AG04450 (cell line): ENCODE results near the gene SEC16B. TPM values are rescaled to one million over a fixed set of nuclear protein-coding genes. Genes with fewer than 3 reads are reported as not detected.

ENCODE experiments used
- CTCF ChIA-PET: fragments of 300-600, 350-600 bp; formaldehyde crosslinking; extraction: SDS; loops from one replicate; lab custom pipeline; 2022; ENCODE audit warnings: antibody characterized with exemption, inconsistent platforms; lab: Charles Lee
- POLR2A ChIA-PET: fragments of 350-600 bp; formaldehyde crosslinking; extraction: SDS; loops from one replicate; lab custom pipeline; 2021; ENCODE audit warnings: antibody characterized with exemption, inconsistent platforms; lab: Yijun Ruan, JAX
- DNase-seq: peaks from one replicate; pipeline ENCODE4 v3.0.0-alpha.2; 2011; ENCODE audit warnings: low read depth, low spot score
- H3K27ac ChIP-seq: one replicate; pipeline ENCODE4 v1.5.1; 2012; ENCODE audit warnings: low read depth, low read length, control low read depth
- H3K27me3 ChIP-seq: one replicate; pipeline ENCODE4 v1.6.0; 2012; ENCODE audit warnings: low read length; ENCODE audit not compliant: control insufficient read depth, insufficient read depth
- H3K4me3 ChIP-seq: 2 replicates; pipeline ENCODE4 v1.5.1; 2011; ENCODE audit warnings: mild to moderate bottlenecking, low read depth, low read length, control low read depth
- H3K9me3 ChIP-seq: 2 replicates; pipeline ENCODE4 v1.5.1; 2012; ENCODE audit warnings: low read length; ENCODE audit not compliant: control insufficient read depth, insufficient read depth
- polyA plus RNA-seq: library from polyadenylated mRNA; depleted of rRNA; stranded (reverse); fragments of >200 nt; gene quantifications from 2 replicates; pipeline ENCODE4 v1.2.3, GENCODE V29; 2011
- TF ChIP-seq, protein P1 (sequence below): IDR thresholded peaks from 2 replicates; pipeline ENCODE4 v1.5.1; 2011; ENCODE audit warnings: low read depth, low read length, control low read depth, inconsistent platforms

SEC16B gene
- polyA plus RNA-seq, 1 experiment = 4.0 TPM

DNA sequence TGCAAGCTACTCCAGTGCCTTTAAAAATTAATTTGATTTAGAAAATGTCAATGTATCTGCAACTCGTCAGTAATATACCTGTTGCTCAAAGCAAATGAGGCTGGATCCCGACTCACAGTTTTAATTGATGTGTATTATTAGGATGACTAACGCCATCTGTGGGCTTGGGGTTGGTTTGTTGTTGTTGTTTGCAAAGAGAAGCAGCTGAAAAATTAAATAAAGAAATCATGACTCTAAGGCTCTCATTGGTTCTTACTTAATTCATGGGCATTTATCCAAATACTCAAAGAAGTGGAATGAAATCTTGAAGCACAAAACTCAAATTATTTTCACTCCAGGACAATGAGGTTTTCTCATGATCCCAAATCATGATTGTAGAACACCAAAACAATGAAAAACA is 46.4 kb downstream of the SEC16B start:
- no peak overlapping the region for H3K4me3 ChIP-seq
- CTCF ChIA-PET = interaction anchor here (4.3 kb wide), 1 partner anchor 8 kb away, joined by 30 read pairs; no protein-coding TSS in a partner anchor
- POLR2A ChIA-PET = interaction anchor here (0.6 kb wide), 1 partner anchor 1114 kb away, joined by 4 read pairs; no protein-coding TSS in a partner anchor
- no peak for DNase-seq
- no peaks in the 10 kb centered on the region for H3K9me3 ChIP-seq
- TF ChIP-seq, protein P1, sequence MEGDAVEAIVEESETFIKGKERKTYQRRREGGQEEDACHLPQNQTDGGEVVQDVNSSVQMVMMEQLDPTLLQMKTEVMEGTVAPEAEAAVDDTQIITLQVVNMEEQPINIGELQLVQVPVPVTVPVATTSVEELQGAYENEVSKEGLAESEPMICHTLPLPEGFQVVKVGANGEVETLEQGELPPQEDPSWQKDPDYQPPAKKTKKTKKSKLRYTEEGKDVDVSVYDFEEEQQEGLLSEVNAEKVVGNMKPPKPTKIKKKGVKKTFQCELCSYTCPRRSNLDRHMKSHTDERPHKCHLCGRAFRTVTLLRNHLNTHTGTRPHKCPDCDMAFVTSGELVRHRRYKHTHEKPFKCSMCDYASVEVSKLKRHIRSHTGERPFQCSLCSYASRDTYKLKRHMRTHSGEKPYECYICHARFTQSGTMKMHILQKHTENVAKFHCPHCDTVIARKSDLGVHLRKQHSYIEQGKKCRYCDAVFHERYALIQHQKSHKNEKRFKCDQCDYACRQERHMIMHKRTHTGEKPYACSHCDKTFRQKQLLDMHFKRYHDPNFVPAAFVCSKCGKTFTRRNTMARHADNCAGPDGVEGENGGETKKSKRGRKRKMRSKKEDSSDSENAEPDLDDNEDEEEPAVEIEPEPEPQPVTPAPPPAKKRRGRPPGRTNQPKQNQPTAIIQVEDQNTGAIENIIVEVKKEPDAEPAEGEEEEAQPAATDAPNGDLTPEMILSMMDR = no peak
- H3K27ac ChIP-seq = no peak overlapping the region
- no peaks in the 10 kb centered on the region for H3K27me3 ChIP-seq

DNA sequence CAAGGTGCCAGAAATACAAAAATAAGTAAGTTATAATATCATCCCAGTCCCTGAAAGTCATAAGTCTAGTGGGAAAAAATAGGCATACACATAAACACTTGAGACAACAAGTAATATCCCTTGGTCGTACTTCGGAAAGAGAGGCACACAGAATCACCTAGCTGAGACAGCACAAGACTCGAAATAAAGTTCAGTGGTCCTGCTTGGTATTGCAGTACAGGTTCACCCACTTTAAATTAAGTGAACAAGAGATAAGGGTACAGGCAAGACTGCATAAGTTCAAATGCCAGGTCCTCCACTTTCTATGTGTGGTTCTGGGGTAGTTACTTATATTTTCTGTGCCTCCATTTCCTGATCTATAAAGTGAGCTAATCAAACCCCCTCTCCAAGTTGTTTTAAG is 47.6 kb downstream of the SEC16B start:
- H3K4me3 ChIP-seq = no peak overlapping the region
- ChIA-PET POLR2A (no interaction called here), CTCF (interaction anchor here (4.3 kb wide), 1 partner anchor 7 kb away, joined by 30 read pairs; no protein-coding TSS in a partner anchor)
- no peak overlapping the region for H3K27ac ChIP-seq
- H3K9me3 ChIP-seq = no peaks in the 10 kb centered on the region
- H3K27me3 ChIP-seq = no peaks in the 10 kb centered on the region
- TF ChIP-seq, protein P1 = no peak
- DNase-seq = no peak

DNA sequence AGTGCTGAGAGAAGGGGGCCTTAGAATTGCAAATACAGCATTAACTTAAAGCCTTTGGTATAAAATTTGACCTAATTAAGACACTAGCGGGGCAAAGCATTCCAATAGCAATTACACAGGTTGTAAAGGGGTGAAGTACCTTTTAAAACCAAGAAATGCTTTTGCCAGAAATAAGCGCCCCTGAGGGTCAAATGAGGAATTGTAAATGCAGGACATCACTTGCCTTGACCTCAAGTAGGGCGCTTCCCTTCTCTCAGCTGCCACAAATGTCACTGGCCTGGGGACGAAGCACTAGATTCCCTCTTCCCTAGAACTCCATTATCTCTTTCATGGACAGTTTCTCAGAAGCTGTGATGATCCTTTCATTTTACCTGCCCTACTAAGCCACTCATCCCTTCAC is 48.3 kb downstream of the SEC16B start:
- POLR2A ChIA-PET = no interaction called here
- DNase-seq = no peak
- Histone ChIP-seq H3K27me3 (no peaks in the 10 kb centered on the region), H3K9me3 (no peaks in the 10 kb centered on the region), H3K4me3 (no peak overlapping the region), H3K27ac (no peak overlapping the region)
- CTCF ChIA-PET = no interaction called here
- TF ChIP-seq, protein P1 = no peak

DNA sequence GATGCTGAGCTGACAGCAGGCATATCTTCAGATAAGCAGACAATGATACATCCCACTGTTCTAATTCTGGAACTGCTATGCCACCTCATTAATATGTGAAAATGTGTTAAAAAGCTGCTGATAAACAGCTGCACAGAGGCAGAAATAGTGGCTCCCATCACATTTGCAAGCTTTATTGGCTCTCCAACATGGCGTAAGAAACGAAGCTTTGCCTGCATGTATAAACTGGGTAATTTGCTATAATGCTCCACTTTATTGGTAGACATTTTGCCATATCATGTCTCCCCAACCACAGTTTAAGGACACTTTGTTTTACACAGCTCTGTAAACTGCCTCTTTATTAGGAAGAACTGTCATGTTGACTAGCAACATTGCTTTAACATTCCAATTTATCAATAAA is 49.8 kb downstream of the SEC16B start:
- TF ChIP-seq, protein P1 = no peak
- ChIA-PET CTCF (interaction anchor here (1.3 to 1.7 kb wide), 2 partner anchors 26 to 738 kb away, joined by 3 to 8 read pairs; no protein-coding TSS in a partner anchor), POLR2A (no interaction called here)
- Histone ChIP-seq H3K4me3 (no peak overlapping the region), H3K27ac (no peak overlapping the region), H3K9me3 (no peaks in the 10 kb centered on the region), H3K27me3 (no peaks in the 10 kb centered on the region)
- no peak for DNase-seq

DNA sequence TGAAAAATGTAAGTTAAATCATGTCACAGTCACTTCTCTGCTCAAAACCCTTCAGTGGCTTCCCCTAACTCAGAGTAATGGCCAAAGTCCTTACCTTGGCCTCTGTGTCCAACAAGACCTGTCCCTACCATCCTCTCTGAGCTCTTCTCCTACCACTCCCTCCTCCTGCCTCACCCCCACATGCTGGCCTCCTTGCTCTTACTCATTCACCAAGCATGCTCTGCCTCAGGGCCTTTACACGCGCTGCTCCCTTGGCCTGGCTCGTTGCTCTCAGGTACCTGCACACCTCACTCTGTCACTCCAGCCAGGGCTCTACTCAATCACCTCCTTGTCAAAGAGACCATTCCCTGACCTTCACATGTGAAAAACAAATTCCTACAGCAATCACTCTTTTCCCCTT is 54.2 kb downstream of the SEC16B start:
- ChIA-PET CTCF (interaction anchor here (0.7 to 4.6 kb wide), 4 partner anchors 8 to 734 kb away, joined by 3 to 30 read pairs (median 4); no protein-coding TSS in a partner anchor), POLR2A (no interaction called here)
- Histone ChIP-seq H3K27ac (no peak overlapping the region), H3K4me3 (no peak overlapping the region), H3K9me3 (no peaks in the 10 kb centered on the region), H3K27me3 (no peaks in the 10 kb centered on the region)
- TF ChIP-seq, protein P1 = no peak
- DNase-seq = no peak
